Stimulated activated naive CD8-positive, alpha-beta T cell treated with anti-CD3 and anti-CD28 coated beads, Interleukin-15, amount 100 ng/mL, for 72 hours (primary cell): Measurements from ENCODE around the gene LHPP.

Experiments
- ATAC-seq: fragments of 150-1000 bp; cut with Tn5 transposase; 2 replicates; pipeline ENCODE4 v1.10.0; 2021; ENCODE audit warnings: mild to moderate bottlenecking, moderate library complexity
- DNase-seq, 2 donors: peaks; one replicate each; pipeline ENCODE4 v3.0.0; 2021 to 2022
- H3K27ac Mint-ChIP-seq, 2 donors: one replicate each; pipeline ENCODE4 v1.8.0; 2022; ENCODE audit warnings: mild to moderate bottlenecking in 2 of 2, mixed read lengths in 2 of 2, moderate library complexity in 2 of 2
- H3K27me3 Mint-ChIP-seq: one replicate; pipeline ENCODE4 v1.8.0; 2022; ENCODE audit warnings: mixed read lengths
- H3K4me1 Mint-ChIP-seq: one replicate; pipeline ENCODE4 v1.8.0; 2022; ENCODE audit warnings: mild to moderate bottlenecking, mixed read lengths
- H3K4me3 Mint-ChIP-seq, 2 donors: one replicate each; pipeline ENCODE4 v1.8.0; 2022; ENCODE audit warnings: mild to moderate bottlenecking in 2 of 2, mixed read lengths in 2 of 2, moderate library complexity in 1 of 2
- H3K9me3 Mint-ChIP-seq, 2 donors: one replicate each; pipeline ENCODE4 v1.8.0; 2022; ENCODE audit warnings: mixed read lengths in 2 of 2

Gene LHPP

GRCh38 chr10:124552691-124553276 is 91.2 kb downstream of the LHPP start:
- Mint-ChIP-seq H3K27ac (no peak overlapping the region), H3K9me3 (no peaks in the 10 kb centered on the region), H3K27me3 (no peaks in the 10 kb centered on the region), H3K4me3 (no peak overlapping the region), H3K4me1 (no peaks in the 10 kb centered on the region)
- ATAC-seq (no peak), DNase-seq (no peak)

DNA sequence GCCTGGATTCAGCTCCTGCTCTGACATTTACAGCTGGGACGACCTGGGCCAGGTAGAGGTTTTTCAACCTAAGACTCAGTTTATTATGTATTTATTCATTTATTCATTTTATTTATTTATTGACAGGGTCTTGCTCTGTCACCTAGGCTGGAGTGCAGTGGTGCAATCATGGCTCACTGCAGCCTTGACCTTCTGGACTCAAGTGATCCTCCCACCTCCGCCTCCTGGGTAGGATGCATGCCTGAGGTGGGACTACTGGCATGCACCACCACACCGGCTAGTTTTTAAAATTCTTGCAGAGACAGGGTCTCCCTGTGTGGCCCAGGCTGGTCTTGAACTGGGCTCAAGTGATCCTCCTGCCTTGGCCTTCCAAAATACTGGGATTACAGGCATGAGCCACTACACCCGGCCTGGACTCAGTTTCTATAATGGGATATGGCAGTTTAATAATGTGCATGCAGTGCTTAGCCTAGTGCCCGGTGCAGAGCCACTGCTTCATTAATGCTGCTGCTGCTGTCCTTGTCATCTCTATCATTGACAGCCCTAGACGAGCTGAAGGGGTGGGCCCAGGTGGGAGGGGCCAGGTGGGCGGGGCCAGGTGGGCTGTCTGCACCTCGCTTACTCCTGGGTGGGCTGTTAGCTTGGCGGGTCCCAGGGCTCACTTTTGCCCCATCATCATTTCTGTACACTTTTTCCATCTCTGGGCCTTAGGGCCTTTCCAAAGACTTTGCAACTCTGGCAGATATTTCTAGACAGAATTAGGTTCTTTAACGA is 92.6 kb downstream of the LHPP start:
- DNase-seq (no peak), ATAC-seq (no peak)
- Mint-ChIP-seq H3K27me3 (no peaks in the 10 kb centered on the region), H3K4me3 (no peak overlapping the region), H3K4me1 (no peaks in the 10 kb centered on the region), H3K9me3 (no peaks in the 10 kb centered on the region), H3K27ac (no peak overlapping the region)

GRCh38 chr10:124557167-124557566 is 95.5 kb downstream of the LHPP start:
- H3K4me3 Mint-ChIP-seq = no peak overlapping the region
- H3K4me1 Mint-ChIP-seq = no peaks in the 10 kb centered on the region
- ATAC-seq = no peak
- no peak for DNase-seq
- peaks cover 0 to 8% of the 10 kb centered on the region in 2 donors for H3K9me3 Mint-ChIP-seq
- H3K27ac Mint-ChIP-seq = no peak overlapping the region
- H3K27me3 Mint-ChIP-seq = no peaks in the 10 kb centered on the region

GRCh38 chr10:124557648-124558338 is 96.2 kb downstream of the LHPP start:
- DNase-seq = no peak
- ATAC-seq = peak; percentile 39
- Mint-ChIP-seq H3K9me3 (peaks cover 0 to 8% of the 10 kb centered on the region in 2 donors), H3K4me3 (no peak overlapping the region), H3K27ac (no peak overlapping the region), H3K27me3 (no peaks in the 10 kb centered on the region), H3K4me1 (no peaks in the 10 kb centered on the region)

DNA sequence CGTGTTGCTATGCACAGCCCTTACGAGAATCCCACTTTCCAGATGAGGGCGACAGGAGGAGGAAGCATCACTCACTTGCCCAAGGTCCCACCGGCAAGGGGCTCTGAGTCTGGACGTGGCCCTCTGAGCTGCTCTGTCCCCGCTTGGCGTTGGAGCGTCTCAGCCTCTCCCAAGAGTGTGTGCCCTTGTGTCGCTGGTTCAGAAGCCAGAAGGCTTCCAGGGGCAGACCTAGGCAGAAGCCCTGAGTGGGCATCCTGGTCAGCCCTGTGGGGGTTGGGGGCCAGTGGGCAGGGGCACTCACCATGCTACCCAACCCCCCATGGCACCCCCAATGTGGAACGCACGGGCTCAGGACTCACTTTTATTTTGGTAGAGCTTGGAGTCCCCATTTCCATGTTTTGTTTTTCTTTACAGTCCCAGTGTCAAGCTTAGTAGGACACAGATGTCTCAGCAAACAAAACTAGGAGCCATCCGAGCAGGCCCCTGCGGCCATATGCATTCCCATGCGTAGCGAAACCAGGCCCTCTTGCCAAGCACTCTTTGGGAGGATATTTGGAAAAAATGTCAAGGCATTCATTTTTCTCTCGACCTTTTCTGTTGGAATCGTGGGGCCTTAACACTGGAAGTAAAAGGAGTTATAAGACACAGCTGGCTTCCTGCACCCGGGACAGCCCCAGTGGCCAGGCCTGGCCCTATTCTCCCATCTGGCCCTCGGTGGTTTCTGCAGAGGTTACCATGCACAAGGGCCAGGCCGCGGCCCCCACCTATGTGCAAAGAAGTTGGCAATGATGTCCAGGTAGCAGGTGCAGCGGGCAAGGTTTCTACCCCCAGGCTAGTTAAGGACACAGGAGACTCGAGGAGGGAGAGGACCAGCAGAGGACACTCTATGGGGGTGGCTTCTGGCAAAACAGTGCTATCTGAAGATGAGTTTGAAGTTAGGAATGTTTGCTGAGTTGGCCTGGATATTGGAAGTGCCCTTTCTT is 97.0 kb downstream of the LHPP start:
- H3K4me3 Mint-ChIP-seq = no peak overlapping the region
- peaks cover 0 to 8% of the 10 kb centered on the region in 2 donors for H3K9me3 Mint-ChIP-seq
- H3K4me1 Mint-ChIP-seq = no peaks in the 10 kb centered on the region
- H3K27ac Mint-ChIP-seq = peak overlapping the region in 1 of 2 donors; percentile 44
- DNase-seq = no peak
- ATAC-seq = no peak
- H3K27me3 Mint-ChIP-seq = no peaks in the 10 kb centered on the region

DNA sequence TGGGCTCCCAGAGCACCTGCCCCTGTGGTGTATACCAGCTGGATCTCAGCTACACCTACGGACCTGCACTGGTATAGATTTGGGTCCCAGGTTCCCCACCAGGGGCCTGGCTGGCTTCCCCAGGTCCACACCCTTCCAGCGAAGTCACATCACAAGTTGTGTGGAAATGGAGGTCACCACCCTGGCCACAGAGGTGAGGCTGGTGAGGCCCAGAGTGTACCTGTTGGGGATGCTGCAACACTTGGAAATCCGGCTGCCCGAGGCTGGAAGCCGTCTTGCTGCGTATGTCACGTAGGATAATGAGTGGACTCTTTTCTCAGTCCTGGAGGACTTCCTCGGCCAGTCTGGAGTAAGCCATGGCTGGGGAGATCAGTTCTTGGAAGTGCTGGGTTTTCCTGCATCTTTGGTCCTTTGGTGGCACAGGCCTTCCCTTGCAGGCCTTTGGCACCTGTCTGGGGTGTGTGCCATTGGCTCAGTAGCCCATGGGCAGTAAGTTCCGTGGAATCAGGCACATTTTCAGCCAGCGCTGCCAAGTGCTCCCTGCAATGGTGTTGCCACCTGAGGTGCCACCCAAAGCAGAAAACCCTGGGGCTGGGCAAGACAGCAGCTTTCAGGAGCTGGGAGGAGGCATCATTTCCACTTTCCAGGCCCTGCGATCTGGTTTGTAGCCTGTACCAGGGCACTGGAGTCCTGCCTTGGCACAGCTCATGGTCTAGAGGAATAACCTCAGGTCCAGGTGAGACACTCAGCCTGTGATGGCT is 97.9 kb downstream of the LHPP start:
- no peaks in the 10 kb centered on the region for H3K4me1 Mint-ChIP-seq
- H3K9me3 Mint-ChIP-seq = peaks cover 0 to 8% of the 10 kb centered on the region in 2 donors
- H3K27ac Mint-ChIP-seq = no peak overlapping the region
- DNase-seq (no peak), ATAC-seq (no peak)
- no peaks in the 10 kb centered on the region for H3K27me3 Mint-ChIP-seq
- no peak overlapping the region for H3K4me3 Mint-ChIP-seq

DNA sequence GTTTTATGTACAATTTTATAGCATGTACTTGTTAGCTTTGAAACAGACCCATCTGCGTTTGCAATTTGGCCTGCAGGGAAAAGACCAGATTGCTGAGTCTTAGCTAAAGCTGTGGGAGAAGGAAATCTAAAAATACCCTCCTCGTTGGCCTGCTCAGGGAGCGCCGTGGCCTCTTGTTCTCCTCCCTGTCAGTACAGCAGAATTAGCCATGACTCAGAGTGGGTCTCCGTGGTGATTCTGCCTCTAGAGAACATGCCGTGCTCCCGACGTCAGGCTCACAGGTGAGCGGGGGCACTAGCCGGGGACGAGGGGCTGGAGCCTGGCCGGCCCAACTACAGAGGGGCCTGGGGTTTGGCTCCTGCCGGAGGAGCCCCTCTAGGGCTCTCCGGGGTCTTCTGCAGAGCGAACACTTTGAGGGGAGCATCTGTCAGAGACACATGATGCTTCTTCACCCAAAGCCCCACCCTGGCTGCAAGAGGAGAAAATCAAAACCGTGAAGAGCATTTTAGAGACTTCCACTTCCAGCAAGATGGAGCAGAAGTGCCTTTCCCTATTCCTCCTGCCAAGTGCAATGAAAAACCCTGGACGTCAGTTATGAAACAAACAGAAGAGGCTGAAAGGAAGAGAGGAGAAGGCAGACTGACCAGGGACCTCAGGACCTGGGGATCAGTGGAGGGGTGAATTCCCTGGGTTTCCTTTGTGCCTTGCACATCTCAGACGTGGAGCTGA is 98.9 kb downstream of the LHPP start:
- H3K4me3 Mint-ChIP-seq = no peak overlapping the region
- DNase-seq (no peak), ATAC-seq (no peak)
- H3K4me1 Mint-ChIP-seq = no peaks in the 10 kb centered on the region
- peaks cover 0 to 8% of the 10 kb centered on the region in 2 donors for H3K9me3 Mint-ChIP-seq
- H3K27me3 Mint-ChIP-seq = no peaks in the 10 kb centered on the region
- peak overlapping the region in 1 of 2 donors; percentile 12 for H3K27ac Mint-ChIP-seq

- Mint-ChIP-seq H3K4me3 (no peak overlapping the region), H3K27me3 (no peaks in the 10 kb centered on the region), H3K4me1 (no peaks in the 10 kb centered on the region), H3K9me3 (peaks cover 0 to 8% of the 10 kb centered on the region in 2 donors), H3K27ac (no peak overlapping the region)
- no peak for ATAC-seq
- no peak for DNase-seq
Measured at GRCh38 chr10:124561206-124561605, 99.6 kb downstream of the LHPP start.

- no peaks in the 10 kb centered on the region for H3K27me3 Mint-ChIP-seq
- H3K9me3 Mint-ChIP-seq = peaks cover 0 to 8% of the 10 kb centered on the region in 2 donors
- no peak overlapping the region for H3K27ac Mint-ChIP-seq
- H3K4me3 Mint-ChIP-seq = no peak overlapping the region
- DNase-seq (no peak), ATAC-seq (no peak)
- no peaks in the 10 kb centered on the region for H3K4me1 Mint-ChIP-seq
Measured at GRCh38 chr10:124562425-124563060, 100.9 kb downstream of the LHPP start.

- ATAC-seq (no peak), DNase-seq (no peak)
- H3K4me3 Mint-ChIP-seq = no peak overlapping the region
- H3K9me3 Mint-ChIP-seq = peaks cover 0 to 8% of the 10 kb centered on the region in 2 donors
- H3K27ac Mint-ChIP-seq = no peak overlapping the region
- H3K4me1 Mint-ChIP-seq = no peaks in the 10 kb centered on the region
- H3K27me3 Mint-ChIP-seq = no peaks in the 10 kb centered on the region
Measured at GRCh38 chr10:124563320-124564040, 101.9 kb downstream of the LHPP start.

GRCh38 chr10:124564881-124565280 is 103.3 kb downstream of the LHPP start:
- no peaks in the 10 kb centered on the region for H3K27me3 Mint-ChIP-seq
- H3K27ac Mint-ChIP-seq = no peak overlapping the region
- H3K4me1 Mint-ChIP-seq = no peaks in the 10 kb centered on the region
- no peak overlapping the region for H3K4me3 Mint-ChIP-seq
- peaks cover 0 to 8% of the 10 kb centered on the region in 2 donors for H3K9me3 Mint-ChIP-seq
- DNase-seq (no peak), ATAC-seq (no peak)

- no peaks in the 10 kb centered on the region for H3K4me1 Mint-ChIP-seq
- ATAC-seq = no peak
Measured at GRCh38 chr10:124565565-124566221, 104.1 kb downstream of the LHPP start.

More at GRCh38 chr10:124565565-124566221, 104.1 kb downstream of the LHPP start:
- Mint-ChIP-seq H3K27ac (no peak overlapping the region), H3K9me3 (peaks cover 0 to 8% of the 10 kb centered on the region in 2 donors), H3K4me3 (no peak overlapping the region), H3K27me3 (no peaks in the 10 kb centered on the region)
- DNase-seq = no peak
